ENCODE data around the gene CDC27.
A peak's percentile ranks its signal among the peaks of the same experiment; 100 is the strongest.

The CDC27 gene

GRCh38 chr17:47188876-47189731, at the start of gene CDC27:
Gene CDC27 (minus strand): TSS chr17:47189295. CDS start chr17:47189172, 123 bp downstream.
- H3K27ac ChIP-seq (ENCODE audit: low read length) = peak within 1 kb of the TSS; percentile 71
- H3K27me3 ChIP-seq (ENCODE audit: low read depth, low read length) = no peaks in the 10 kb centered on the region
- peaks cover 50% of the 10 kb centered on the region for H3K79me2 ChIP-seq (ENCODE audit: low read length)
- H4K20me1 ChIP-seq (ENCODE audit: insufficient read depth, low read length) = peaks cover 28% of the 10 kb centered on the region
- no peak for TF ChIP-seq EZH2phosphoT487 (IDR thresholded peaks at IDR 0.05; ENCODE audit: low read depth)
- TF ChIP-seq CTCF (IDR thresholded peaks at IDR 0.05; ENCODE audit: low read depth, low read length) = no peak
- peaks cover 2% of the 10 kb centered on the region for H3K36me3 ChIP-seq (replicated peaks; ENCODE audit: low read depth, low read length)
- peak within 1 kb of the TSS; percentile 96 for H3K9ac ChIP-seq (ENCODE audit: low read length)
- peak within 1 kb of the TSS; percentile 95 for H3K4me3 ChIP-seq (ENCODE audit: low read length)
- peaks cover 8% of the 10 kb centered on the region; the same call in 1 of the 2 replicates for H3K4me1 ChIP-seq (ENCODE audit: low read length)
- H3K4me2 ChIP-seq (ENCODE audit: low read length) = peak within 1 kb of the TSS; percentile 92
- no peaks in the 10 kb centered on the region for H3K9me3 ChIP-seq (ENCODE audit: insufficient read depth, low read length)
- H2AFZ ChIP-seq (ENCODE audit: low read depth, low read length) = peak within 1 kb of the TSS; percentile 89; the same call in 1 of the 2 replicates

- Histone ChIP-seq H3K27ac (ENCODE audit: low read length) (no peak overlapping the region), H3K79me2 (ENCODE audit: low read length) (no peaks in the 10 kb centered on the region), H3K4me2 (ENCODE audit: low read length) (no peak overlapping the region), H3K9ac (ENCODE audit: low read length) (no peak overlapping the region), H3K4me3 (ENCODE audit: low read length) (no peak overlapping the region), H4K20me1 (ENCODE audit: insufficient read depth, low read length) (no peaks in the 10 kb centered on the region), H3K9me3 (ENCODE audit: insufficient read depth, low read length) (no peaks in the 10 kb centered on the region), H3K27me3 (ENCODE audit: low read depth, low read length) (no peaks in the 10 kb centered on the region), H3K36me3 (replicated peaks; ENCODE audit: low read depth, low read length) (no peaks in the 10 kb centered on the region), H3K4me1 (ENCODE audit: low read length) (peaks cover 13% of the 10 kb centered on the region), H2AFZ (ENCODE audit: low read depth, low read length) (no peak overlapping the region)
- TF ChIP-seq EZH2phosphoT487 (IDR thresholded peaks at IDR 0.05; ENCODE audit: low read depth) (no peak), CTCF (IDR thresholded peaks at IDR 0.05; ENCODE audit: low read depth, low read length) (no peak)
These were observed 49.4 kb upstream of the CDC27 start for GRCh38 chr17:47238321-47239010.

- H2AFZ ChIP-seq (ENCODE audit: low read depth, low read length) = no peak overlapping the region
These were observed 48.7 kb upstream of the CDC27 start for GRCh38 chr17:47237841-47238240.

More at GRCh38 chr17:47237841-47238240, 48.7 kb upstream of the CDC27 start:
- H3K4me1 ChIP-seq (ENCODE audit: low read length) = peaks cover 13% of the 10 kb centered on the region
- H3K4me2 ChIP-seq (ENCODE audit: low read length) = no peak overlapping the region
- no peak overlapping the region for H3K4me3 ChIP-seq (ENCODE audit: low read length)
- TF ChIP-seq CTCF (IDR thresholded peaks at IDR 0.05; ENCODE audit: low read depth, low read length) (no peak), EZH2phosphoT487 (IDR thresholded peaks at IDR 0.05; ENCODE audit: low read depth) (no peak)
- no peaks in the 10 kb centered on the region for H3K36me3 ChIP-seq (replicated peaks; ENCODE audit: low read depth, low read length)
- no peaks in the 10 kb centered on the region for H3K27me3 ChIP-seq (ENCODE audit: low read depth, low read length)
- H3K9ac ChIP-seq (ENCODE audit: low read length) = no peak overlapping the region
- H4K20me1 ChIP-seq (ENCODE audit: insufficient read depth, low read length) = no peaks in the 10 kb centered on the region
- H3K79me2 ChIP-seq (ENCODE audit: low read length) = no peaks in the 10 kb centered on the region
- no peaks in the 10 kb centered on the region for H3K9me3 ChIP-seq (ENCODE audit: insufficient read depth, low read length)
- H3K27ac ChIP-seq (ENCODE audit: low read length) = no peak overlapping the region

Data from OCI-LY3 (cell line).